UCSD-AML1 (cell line): Measurements from ENCODE around the gene SMIM1.
A peak's percentile ranks its signal among the peaks of the same experiment; 100 is the strongest.
"Not testable (repeated sequence)": the region's sequence is repeated elsewhere in the genome, so short reads cannot be mapped to it uniquely, and the experiment has no call there.

ENCODE experiments used
- DNase-seq: peaks from one replicate; lab custom pipeline; 2025; ENCODE audit not compliant: unreplicated experiment; lab: John Stamatoyannopoulos, UW

The SMIM1 gene

GRCh38 chr1:3789421-3790300 lies 17.1 kb downstream of the SMIM1 start:
- no peak for DNase-seq

DNA sequence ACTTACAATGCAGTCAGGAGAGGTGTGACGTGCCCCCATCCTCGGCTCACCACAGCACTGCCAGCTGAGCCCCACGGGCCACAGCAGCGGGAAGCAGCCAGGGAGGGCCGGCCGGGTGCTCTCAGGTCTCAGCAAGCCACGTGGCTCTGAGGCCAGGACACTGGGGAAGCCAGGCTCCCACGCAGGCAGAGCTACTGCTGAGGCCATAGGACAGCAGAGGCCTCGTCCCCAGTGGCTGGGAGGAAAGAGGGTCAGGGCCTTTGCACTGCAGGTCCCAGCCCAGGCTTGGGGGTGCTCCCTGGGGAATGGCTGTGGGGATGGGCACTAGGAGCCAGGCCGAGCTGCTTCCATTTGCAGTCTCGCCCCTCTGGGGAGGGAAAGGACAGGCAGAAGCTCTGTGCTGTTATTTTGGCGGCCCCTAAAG lies 18.0 kb downstream of the SMIM1 start:
- no peak for DNase-seq

GRCh38 chr1:3790952-3791351 lies 18.4 kb downstream of the SMIM1 start:
- DNase-seq, result no peak

- no peak for DNase-seq
Observed at GRCh38 chr1:3795453-3796214, 23.1 kb downstream of the SMIM1 start.

GRCh38 chr1:3796215-3797061 lies 23.9 kb downstream of the SMIM1 start, which contains the start of gene LRRC47:
TSS of gene LRRC47 (minus strand) at chr1:3796498. CDS start at chr1:3796476, 22 bp downstream.
- DNase-seq, result peak; percentile 92

DNA sequence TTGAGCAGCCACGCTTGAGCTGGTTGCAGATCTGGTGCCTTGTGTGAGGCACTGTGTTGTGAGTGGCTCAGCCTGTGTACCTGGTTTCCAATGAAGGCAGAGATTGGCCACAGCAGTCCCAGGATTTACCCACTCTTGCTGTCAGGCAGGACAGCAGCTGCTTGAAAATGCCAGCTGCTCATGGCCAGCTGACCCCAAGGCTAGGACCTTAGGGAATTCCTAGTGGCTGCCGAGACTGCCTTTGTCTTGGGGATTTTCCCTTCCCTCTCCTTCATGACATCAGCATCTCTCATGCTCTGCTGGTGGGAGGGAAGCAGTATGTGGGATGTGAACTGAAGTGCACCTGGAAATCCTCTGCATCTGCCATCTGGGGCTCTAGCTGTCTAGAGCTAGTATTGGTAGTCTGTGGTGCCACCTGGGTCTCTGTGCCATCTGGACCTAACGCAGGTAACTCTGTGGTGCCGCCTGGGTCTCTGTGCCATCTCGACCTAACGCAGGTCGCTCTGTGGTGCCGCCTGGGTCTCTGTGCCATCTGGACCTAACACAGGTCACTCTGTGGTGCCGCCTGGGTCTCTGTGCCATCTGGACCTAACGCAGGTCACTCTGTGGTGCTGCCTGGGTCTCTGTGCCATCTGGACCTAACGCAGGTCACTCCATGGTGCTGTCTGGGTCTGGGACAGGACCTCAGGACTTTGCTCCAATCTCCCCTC lies 27.6 kb downstream of the SMIM1 start:
- no peak for DNase-seq

- not testable (repeated sequence) for DNase-seq
Observed at GRCh38 chr1:3800795-3801194, 28.2 kb downstream of the SMIM1 start.

GRCh38 chr1:3803905-3804626 lies 31.5 kb downstream of the SMIM1 start:
- no peak for DNase-seq

DNA sequence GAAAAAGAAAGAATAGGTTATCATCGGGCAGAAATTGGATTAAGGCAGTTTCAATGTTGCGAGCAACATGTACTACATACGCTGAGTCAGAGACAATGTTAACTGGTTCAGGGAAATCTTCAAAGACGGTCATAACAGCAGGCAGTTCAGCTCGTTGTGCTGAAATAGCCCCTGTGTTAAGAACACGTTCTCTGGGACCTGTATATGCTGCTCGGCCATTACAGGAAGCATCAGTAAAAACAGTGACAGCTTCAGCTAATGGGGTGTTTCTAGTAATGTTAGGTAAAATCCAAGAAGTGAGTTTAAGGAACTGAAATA lies 32.0 kb downstream of the SMIM1 start:
- not testable (repeated sequence) for DNase-seq

DNA sequence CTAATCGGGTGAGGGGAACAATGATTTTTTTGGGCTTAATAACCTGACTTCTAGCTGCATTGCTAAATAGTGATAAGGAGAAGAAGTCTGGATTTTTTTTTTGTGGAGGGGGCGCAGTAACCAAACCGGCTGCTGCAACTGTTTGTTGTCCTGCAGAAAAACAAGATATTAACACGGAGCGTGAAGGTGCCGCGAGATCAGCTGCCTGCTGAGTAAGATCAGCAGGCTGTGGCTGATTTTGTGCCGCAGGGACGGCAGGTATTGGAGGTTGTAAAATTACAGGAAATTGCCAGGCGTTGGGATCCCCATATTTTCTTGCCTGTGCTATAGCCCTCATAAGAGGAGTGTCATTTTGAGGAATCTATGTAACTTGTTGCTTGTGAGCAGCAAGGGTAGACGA lies 32.5 kb downstream of the SMIM1 start:
- no peak for DNase-seq

- no peak for DNase-seq
Observed at GRCh38 chr1:3807769-3808168, 35.2 kb downstream of the SMIM1 start.

DNA sequence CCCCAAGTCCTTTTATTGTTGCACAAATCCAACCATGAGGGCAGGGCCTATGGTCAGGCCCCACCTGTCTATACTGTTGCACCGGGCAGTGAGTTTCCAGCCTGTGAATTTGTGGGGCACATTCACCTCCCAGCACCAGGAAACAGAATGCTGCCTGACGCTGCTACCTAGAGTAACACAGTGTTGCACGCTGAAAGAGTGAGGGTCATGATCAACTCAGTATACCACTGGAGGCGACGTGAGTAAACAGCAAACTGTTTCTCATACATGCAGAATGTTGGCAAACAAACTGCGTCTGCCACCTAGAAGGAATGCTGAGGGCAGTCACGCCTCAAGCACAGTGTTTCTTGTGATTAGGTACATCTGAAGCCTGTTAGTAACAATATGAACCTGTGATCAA lies 37.1 kb downstream of the SMIM1 start:
- DNase-seq, result no peak

DNA sequence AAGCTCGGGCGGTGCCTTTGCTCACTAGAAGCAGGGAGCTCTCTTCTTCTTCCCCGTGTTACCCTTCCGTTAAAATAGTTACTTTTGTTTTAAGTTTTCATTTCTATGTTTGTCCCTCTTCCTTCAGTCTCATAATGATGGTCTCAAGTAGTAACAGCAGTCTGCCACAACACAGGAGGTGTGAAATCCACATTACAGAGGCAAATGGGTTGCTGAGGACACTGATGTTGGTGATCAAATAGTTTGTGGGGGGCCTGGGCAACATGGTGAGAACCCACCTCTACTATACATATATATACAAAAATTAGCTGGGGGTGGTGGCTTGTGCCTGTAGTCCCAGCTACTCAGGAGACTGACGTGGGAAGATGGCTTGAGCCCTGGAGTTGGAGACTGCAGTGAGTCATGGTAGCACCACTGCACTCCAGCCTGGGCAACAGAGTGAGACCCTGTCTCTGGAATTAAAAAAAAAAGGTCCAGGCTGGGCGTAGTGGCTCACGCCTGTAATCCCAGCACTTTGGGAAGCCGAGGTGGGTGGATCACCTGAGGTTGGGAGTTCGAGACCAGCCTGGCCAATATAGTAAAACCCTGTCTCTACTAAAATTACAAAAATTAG lies 37.7 kb downstream of the SMIM1 start:
- DNase-seq, result not testable (repeated sequence)

- DNase-seq, result no peak
Observed at GRCh38 chr1:3811595-3811911, 39.0 kb downstream of the SMIM1 start.

GRCh38 chr1:3814065-3814464 lies 41.5 kb downstream of the SMIM1 start:
- no peak for DNase-seq

GRCh38 chr1:3814771-3815561 lies 42.4 kb downstream of the SMIM1 start:
- no peak for DNase-seq

GRCh38 chr1:3816331-3817137 lies 44.0 kb downstream of the SMIM1 start:
- no peak for DNase-seq

- DNase-seq, result no peak
Observed at GRCh38 chr1:3817138-3817740, 44.7 kb downstream of the SMIM1 start.
